Measurements from ENCODE around the gene CNTN5. TPM values are rescaled to one million over a fixed set of nuclear protein-coding genes. Genes with fewer than 3 reads are reported as not detected.

CNTN5 gene
- total and polyA plus RNA-seq, 2 donors (not counting 1 experiment from before 2014, with no cell fraction given): not detected

DNA sequence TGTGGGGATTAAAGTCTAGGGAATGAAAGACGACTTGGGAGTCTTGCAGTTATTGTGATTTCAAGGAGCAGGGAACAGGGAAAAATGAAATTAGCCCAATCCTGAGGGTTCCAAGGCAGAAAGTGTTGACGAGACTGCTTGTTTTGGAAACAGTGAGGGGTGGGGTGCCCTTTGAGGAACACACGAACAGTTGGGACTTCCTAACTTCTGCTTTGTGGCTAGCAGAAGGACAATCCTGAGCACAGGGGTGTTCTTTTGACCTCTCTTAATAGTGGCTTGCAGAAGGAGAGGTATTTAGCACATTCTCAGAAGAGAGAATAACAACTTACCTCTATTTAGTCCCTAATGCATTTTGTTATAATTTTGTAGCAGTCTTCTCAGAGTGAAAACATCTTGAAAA lies 1120.5 kb downstream of the CNTN5 start:
- WGBS (ENCODE audit: insufficient coverage): 27% methylated on average over 3 of the region's 3 CpGs
- ChIA-PET POLR2A (no interaction called here), CTCF (no interaction called here)
- Histone ChIP-seq H3K4me2 (replicated peaks; ENCODE audit: low read depth, low read length, poor library complexity, severe bottlenecking) (no peak overlapping the region), H3K4me3 (ENCODE audit: control extremely low read depth in 1 of 5, extremely low read depth in 1 of 5, insufficient read depth in 1 of 5, low read depth in 2 of 5, low read length in 4 of 5) (no peak overlapping the region), H3K79me2 (ENCODE audit: control insufficient read depth, insufficient read depth, low read length) (no peaks in the 10 kb centered on the region), H3K27me3 (replicated peaks in 1 of 4; ENCODE audit: control extremely low read depth in 1 of 4, control insufficient read depth in 3 of 4, insufficient read depth in 4 of 4, low read length in 3 of 4) (no peaks in the 10 kb centered on the region), H3K36me3 (replicated peaks in 1 of 2; ENCODE audit: control extremely low read depth in 1 of 2, control insufficient read depth in 1 of 2, extremely low read depth in 1 of 2, insufficient read depth in 2 of 2, low read length in 1 of 2) (no peaks in the 10 kb centered on the region), H3K27ac (ENCODE audit: low read length in 2 of 2) (no peak overlapping the region), H4K20me1 (ENCODE audit: control insufficient read depth, insufficient read depth, low read length, poor library complexity, severe bottlenecking) (no peaks in the 10 kb centered on the region), H3K9me3 (ENCODE audit: control extremely low read depth in 1 of 3, control insufficient read depth in 2 of 3, insufficient read depth in 1 of 3, low read length in 2 of 3) (no peaks in the 10 kb centered on the region), H2AFZ (ENCODE audit: insufficient read depth, low read depth, low read length, poor library complexity, severe bottlenecking) (no peak overlapping the region), H3K4me1 (ENCODE audit: control insufficient read depth in 2 of 2, insufficient read depth in 2 of 2, low read length in 2 of 2) (no peaks in the 10 kb centered on the region), H3K9ac (ENCODE audit: low read length) (no peak overlapping the region)
- H3K4me1 Mint-ChIP-seq: no peaks in the 10 kb centered on the region
- no peaks in the 10 kb centered on the region for H3K9me3 Mint-ChIP-seq (ENCODE audit: insufficient read depth)
- intact Hi-C loops (cut with micrococcal nuclease): no loop called here
- no peak overlapping the region for H3K27ac Mint-ChIP-seq
- ATAC-seq (ENCODE audit: low read depth) (no peak), DNase-seq (no peak)
- no peak overlapping the region for H3K4me3 Mint-ChIP-seq
- H3K27me3 Mint-ChIP-seq: no peaks in the 10 kb centered on the region
- TF ChIP-seq, protein P1, sequence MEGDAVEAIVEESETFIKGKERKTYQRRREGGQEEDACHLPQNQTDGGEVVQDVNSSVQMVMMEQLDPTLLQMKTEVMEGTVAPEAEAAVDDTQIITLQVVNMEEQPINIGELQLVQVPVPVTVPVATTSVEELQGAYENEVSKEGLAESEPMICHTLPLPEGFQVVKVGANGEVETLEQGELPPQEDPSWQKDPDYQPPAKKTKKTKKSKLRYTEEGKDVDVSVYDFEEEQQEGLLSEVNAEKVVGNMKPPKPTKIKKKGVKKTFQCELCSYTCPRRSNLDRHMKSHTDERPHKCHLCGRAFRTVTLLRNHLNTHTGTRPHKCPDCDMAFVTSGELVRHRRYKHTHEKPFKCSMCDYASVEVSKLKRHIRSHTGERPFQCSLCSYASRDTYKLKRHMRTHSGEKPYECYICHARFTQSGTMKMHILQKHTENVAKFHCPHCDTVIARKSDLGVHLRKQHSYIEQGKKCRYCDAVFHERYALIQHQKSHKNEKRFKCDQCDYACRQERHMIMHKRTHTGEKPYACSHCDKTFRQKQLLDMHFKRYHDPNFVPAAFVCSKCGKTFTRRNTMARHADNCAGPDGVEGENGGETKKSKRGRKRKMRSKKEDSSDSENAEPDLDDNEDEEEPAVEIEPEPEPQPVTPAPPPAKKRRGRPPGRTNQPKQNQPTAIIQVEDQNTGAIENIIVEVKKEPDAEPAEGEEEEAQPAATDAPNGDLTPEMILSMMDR (IDR thresholded peaks at IDR 0.05): no peak
- TF ChIP-seq EZH2 (IDR thresholded peaks at IDR 0.05; ENCODE audit: borderline replicate concordance, insufficient read depth, low read depth, low read length, poor library complexity, severe bottlenecking): no peak

DNA sequence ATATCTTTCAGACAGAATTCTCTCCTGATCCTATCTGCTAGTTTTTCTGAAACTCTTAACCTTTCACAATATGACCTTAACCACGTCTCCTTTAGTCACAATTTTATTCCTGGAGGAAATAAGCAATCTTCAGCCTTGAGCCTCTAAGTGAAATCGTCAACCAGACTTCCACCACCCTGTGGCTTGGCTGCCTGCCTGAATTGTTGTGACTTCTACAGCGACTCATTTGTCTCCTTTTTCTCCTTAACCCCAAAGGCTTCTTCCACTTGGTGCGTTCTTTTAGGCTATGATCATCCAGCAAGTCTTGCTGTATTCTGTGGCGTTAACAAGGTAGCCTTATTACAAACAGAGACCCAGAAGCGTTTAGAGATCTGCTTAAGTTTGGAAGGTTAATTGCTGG lies 1131.2 kb downstream of the CNTN5 start:
- Mint-ChIP-seq H3K9me3 (ENCODE audit: insufficient read depth) (peaks cover 3% of the 10 kb centered on the region), H3K4me3 (no peak overlapping the region), H3K27ac (no peak overlapping the region), H3K4me1 (no peaks in the 10 kb centered on the region), H3K27me3 (no peaks in the 10 kb centered on the region)
- Histone ChIP-seq H3K4me2 (replicated peaks; ENCODE audit: low read depth, low read length, poor library complexity, severe bottlenecking) (no peak overlapping the region), H2AFZ (ENCODE audit: insufficient read depth, low read depth, low read length, poor library complexity, severe bottlenecking) (no peak overlapping the region), H3K36me3 (replicated peaks in 1 of 2; ENCODE audit: control extremely low read depth in 1 of 2, control insufficient read depth in 1 of 2, extremely low read depth in 1 of 2, insufficient read depth in 2 of 2, low read length in 1 of 2) (no peaks in the 10 kb centered on the region), H3K4me1 (ENCODE audit: control insufficient read depth in 2 of 2, insufficient read depth in 2 of 2, low read length in 2 of 2) (no peaks in the 10 kb centered on the region), H3K9me3 (ENCODE audit: control extremely low read depth in 1 of 3, control insufficient read depth in 2 of 3, insufficient read depth in 1 of 3, low read length in 2 of 3) (no peaks in the 10 kb centered on the region), H3K27ac (ENCODE audit: low read length in 2 of 2) (no peak overlapping the region), H3K79me2 (ENCODE audit: control insufficient read depth, insufficient read depth, low read length) (no peaks in the 10 kb centered on the region), H3K27me3 (replicated peaks in 1 of 4; ENCODE audit: control extremely low read depth in 1 of 4, control insufficient read depth in 3 of 4, insufficient read depth in 4 of 4, low read length in 3 of 4) (no peaks in the 10 kb centered on the region), H4K20me1 (ENCODE audit: control insufficient read depth, insufficient read depth, low read length, poor library complexity, severe bottlenecking) (no peaks in the 10 kb centered on the region), H3K9ac (ENCODE audit: low read length) (no peak overlapping the region), H3K4me3 (ENCODE audit: control extremely low read depth in 1 of 5, extremely low read depth in 1 of 5, insufficient read depth in 1 of 5, low read depth in 2 of 5, low read length in 4 of 5) (no peak overlapping the region)
- no peak for DNase-seq
- WGBS (ENCODE audit: insufficient coverage): 37% methylated on average over 6 of the region's 6 CpGs
- intact Hi-C loops (cut with micrococcal nuclease): no loop called here
- no peak for ATAC-seq (ENCODE audit: low read depth)
- POLR2A ChIA-PET: no interaction called here
- CTCF ChIA-PET: no interaction called here
- no peak for TF ChIP-seq EZH2 (IDR thresholded peaks at IDR 0.05; ENCODE audit: borderline replicate concordance, insufficient read depth, low read depth, low read length, poor library complexity, severe bottlenecking)
- TF ChIP-seq, protein P1 (IDR thresholded peaks at IDR 0.05): no peak

Data from B cell (primary cell).